Superior temporal gyrus (tissue), 1 donor: ENCODE measurements around the gene ALS2CL.
A peak's percentile ranks its signal among the peaks of the same experiment; 100 is the strongest.

Experiments
- DNase-seq: peaks from one replicate; pipeline ENCODE4 v3.0.0-alpha.2; 2016; ENCODE audit errors: extremely low spot score

Gene ALS2CL

GRCh38 chr3:46664971-46665762 lies 28.3 kb downstream of the ALS2CL start:
- peak; percentile 30 for DNase-seq

- no peak for DNase-seq
Measured at GRCh38 chr3:46664188-46664970, 29.1 kb downstream of the ALS2CL start.

GRCh38 chr3:46663591-46664135 lies 29.8 kb downstream of the ALS2CL start:
- no peak for DNase-seq

GRCh38 chr3:46662771-46663551 lies 30.5 kb downstream of the ALS2CL start:
- DNase-seq, result peak; percentile 82

GRCh38 chr3:46661776-46662766 lies 31.4 kb downstream of the ALS2CL start:
- DNase-seq, result no peak

GRCh38 chr3:46660543-46661523 lies 32.6 kb downstream of the ALS2CL start:
- DNase-seq, result no peak

GRCh38 chr3:46660003-46660402 lies 33.5 kb downstream of the ALS2CL start:
- no peak for DNase-seq

- DNase-seq, result no peak
Measured at GRCh38 chr3:46659285-46659684, 34.2 kb downstream of the ALS2CL start.

- DNase-seq, result no peak
Measured at GRCh38 chr3:46656778-46657556, 36.5 kb downstream of the ALS2CL start.

GRCh38 chr3:46655271-46655670 lies 38.2 kb downstream of the ALS2CL start:
- DNase-seq, result no peak

- no peak for DNase-seq
Measured at GRCh38 chr3:46651084-46651483, 42.4 kb downstream of the ALS2CL start.

- no peak for DNase-seq
Measured at GRCh38 chr3:46649436-46649835, 44.0 kb downstream of the ALS2CL start.

GRCh38 chr3:46648096-46648495 lies 45.4 kb downstream of the ALS2CL start:
- DNase-seq, result no peak

GRCh38 chr3:46646700-46647099 lies 46.8 kb downstream of the ALS2CL start:
- DNase-seq, result no peak

GRCh38 chr3:46643701-46644100 lies 49.8 kb downstream of the ALS2CL start:
- no peak for DNase-seq

GRCh38 chr3:46642971-46643370 lies 50.5 kb downstream of the ALS2CL start:
- DNase-seq, result no peak

GRCh38 chr3:46640927-46641326 lies 52.6 kb downstream of the ALS2CL start:
- DNase-seq, result no peak

- no peak for DNase-seq
Measured at GRCh38 chr3:46639221-46639620, 54.3 kb downstream of the ALS2CL start.

GRCh38 chr3:46634856-46635255 lies 58.6 kb downstream of the ALS2CL start:
- no peak for DNase-seq
